Endothelial cell of umbilical vein (primary cell): Measurements from ENCODE around the gene SPATA3. TPM values are rescaled to one million over a fixed set of nuclear protein-coding genes. Genes with fewer than 3 reads are reported as not detected.

Source experiments
- BruUV-seq: library from RNA; stranded (reverse); fragments of 400-500 nt; replicated peaks from 2 replicates; lab custom pipeline; 2021; lab: Mats Ljungman, UMichigan
- CTCF ChIA-PET: fragments of 300-600, 350-600 bp; sonication (Branson Sonifier 250); formaldehyde crosslinking; loops from one replicate; lab custom pipeline; 2021; ENCODE audit warnings: antibody characterized with exemption, inconsistent platforms; lab: Charles Lee
- POLR2A ChIA-PET: fragments of 300-600, 350-600 bp; sonication (Branson Sonifier 250); formaldehyde crosslinking; loops from one replicate; lab custom pipeline; 2021; ENCODE audit warnings: antibody characterized with exemption, inconsistent platforms; lab: Charles Lee
- DNase-seq: peaks from one replicate; pipeline ENCODE4 v3.0.0-alpha.2; 2011; ENCODE audit warnings: low read depth, low spot score
- FAIRE-seq: peaks from 2 replicates; lab custom pipeline; 2011; peaks lifted over from hg19 to GRCh38; lab: Jason Lieb, UNC
- H2AFZ ChIP-seq: 2 replicates; pipeline ENCODE4 v1.6.0; 2012; ENCODE audit warnings: low read depth, low read length, control low read depth, inconsistent platforms
- H3K27ac ChIP-seq: 2 replicates; pipeline ENCODE4 v1.5.1; 2011; ENCODE audit warnings: low read depth, mild to moderate bottlenecking, control low read depth, low read length, moderate library complexity; ENCODE audit not compliant: insufficient read depth
- H3K27me3 ChIP-seq, 2 experiments: 2 replicates each; pipeline versions ENCODE4 v1.6.0 to v1.6.1; 2011; ENCODE audit warnings: low read length in 2 of 2, mixed read lengths in 1 of 2; ENCODE audit not compliant: control insufficient read depth in 2 of 2, insufficient read depth in 2 of 2
- H3K36me3 ChIP-seq, 2 experiments: 2 replicates in 1 of 2; 3 replicates in 1 of 2; pipeline ENCODE4 v1.5.1; 2011; ENCODE audit warnings: low read length in 2 of 2, mild to moderate bottlenecking in 1 of 2, moderate library complexity in 1 of 2; ENCODE audit not compliant: control insufficient read depth in 2 of 2, insufficient read depth in 2 of 2; ENCODE audit errors: extremely low read depth in 1 of 2
- H3K4me1 ChIP-seq: 3 replicates; pipeline ENCODE4 v1.5.1; 2011; ENCODE audit warnings: mild to moderate bottlenecking, low read length; ENCODE audit not compliant: control insufficient read depth, insufficient read depth; ENCODE audit errors: extremely low read depth
- H3K4me2 ChIP-seq: 2 replicates; pipeline ENCODE4 v1.6.1; 2011; ENCODE audit warnings: low read length, control low read depth, mixed read lengths; ENCODE audit not compliant: insufficient read depth
- H3K4me3 ChIP-seq, 3 experiments: fragments of 200-600 bp in 1 of 3; sonication (generic), shearing (Covaris generic) in 1 of 3; replicated peaks in 1 of 3; 2 replicates each; pipeline ENCODE4 v1.5.1; 2011 to 2016; ENCODE audit warnings: control low read depth in 3 of 3, low read length in 3 of 3, mild to moderate bottlenecking in 2 of 3, inconsistent platforms in 1 of 3, low read depth in 1 of 3, moderate library complexity in 1 of 3; ENCODE audit not compliant: insufficient read depth in 1 of 3
- H3K79me2 ChIP-seq: 2 replicates; pipeline ENCODE4 v1.6.0; 2012; ENCODE audit warnings: low read length, inconsistent platforms; ENCODE audit not compliant: control insufficient read depth, insufficient read depth
- H3K9ac ChIP-seq: replicated peaks from 2 replicates; pipeline ENCODE3; 2011; ENCODE audit warnings: low read length, control low read depth; ENCODE audit not compliant: insufficient read depth; ENCODE audit errors: extremely low read depth
- H3K9me1 ChIP-seq: replicated peaks from 3 replicates; pipeline ENCODE4 v1.6.0; 2011; ENCODE audit warnings: mild to moderate bottlenecking, low read length; ENCODE audit not compliant: control insufficient read depth, insufficient read depth; ENCODE audit errors: extremely low read depth
- H3K9me3 ChIP-seq: replicated peaks from 2 replicates; pipeline ENCODE4 v1.5.1; 2012; ENCODE audit warnings: low read length, inconsistent platforms; ENCODE audit not compliant: control insufficient read depth, insufficient read depth
- H4K20me1 ChIP-seq: replicated peaks from 2 replicates; pipeline ENCODE3; 2011; ENCODE audit warnings: mild to moderate bottlenecking, low read length; ENCODE audit not compliant: control insufficient read depth, insufficient read depth; ENCODE audit errors: extremely low read depth
- EZH2 ChIP-seq: IDR thresholded peaks from 2 replicates; pipeline ENCODE4 v1.6.1; 2012; ENCODE audit warnings: borderline replicate concordance, low read depth, mild to moderate bottlenecking, moderate library complexity, low read length, inconsistent platforms; ENCODE audit not compliant: severe bottlenecking
- FOS ChIP-seq: IDR thresholded peaks from 2 replicates; pipeline ENCODE4 v1.6.1; 2011; ENCODE audit warnings: mild to moderate bottlenecking, low read length, moderate library complexity, borderline replicate concordance; ENCODE audit not compliant: insufficient read depth
- GATA2 ChIP-seq: IDR thresholded peaks from 2 replicates; pipeline ENCODE4 v1.7.0; 2011; ENCODE audit warnings: low read depth, mild to moderate bottlenecking, moderate library complexity, mixed read lengths, low read length; ENCODE audit not compliant: insufficient read length, insufficient read depth
- JUN ChIP-seq: IDR thresholded peaks from 2 replicates; pipeline ENCODE4 v1.6.1; 2011; ENCODE audit warnings: borderline replicate concordance, low read depth; ENCODE audit not compliant: insufficient read length, insufficient read depth
- MYC ChIP-seq: IDR thresholded peaks from one replicate; pipeline ENCODE4 v1.6.1; 2011; ENCODE audit warnings: mild to moderate bottlenecking, low read depth, low read length
- POLR2A ChIP-seq: IDR thresholded peaks from 2 replicates; pipeline ENCODE4 v1.6.1; 2012; ENCODE audit warnings: low read depth, mild to moderate bottlenecking, control low read depth, low read length
- POLR2AphosphoS5 ChIP-seq: IDR thresholded peaks from 2 replicates; pipeline ENCODE4 v1.6.1; 2012; ENCODE audit warnings: low read depth, mild to moderate bottlenecking, control low read depth, low read length, moderate library complexity; ENCODE audit not compliant: insufficient read depth
- dilution Hi-C: fragments of 300-500 bp; cut with MboI; formaldehyde crosslinking; loops from one replicate; pipeline ENCODE4 v1.15.0; 2019; ENCODE audit warnings: low sequenced_read_pairs; ENCODE audit not compliant: extremely low pct_ligation_motif_present
- intact Hi-C: fragments of 100-400 bp; cut with micrococcal nuclease; formaldehyde crosslinking; loops from one replicate; pipeline ENCODE4 v1.10.0; 2022
- polyA plus RNA-seq, 4 experiments: library from polyadenylated mRNA; depleted of rRNA in 3 of 4; stranded (reverse) in 3 of 4; unstranded in 1 of 4; fragments of >200 nt; gene quantifications; 2 replicates each; pipeline versions ENCODE4 v1.2.1 to v1.2.3, GENCODE V29; 2011 to 2012; ENCODE audit warnings: missing spikeins in 1 of 4
- total RNA-seq: library from RNA; stranded (reverse); gene quantifications from 2 replicates; pipeline ENCODE4 v1.2.3, GENCODE V29; 2021
- TF ChIP-seq, protein P1 (sequence below), 2 donors: IDR thresholded peaks; 1 replicate in 1 of 2; 2 replicates in 1 of 2; pipeline ENCODE4 v1.5.1; 2011; ENCODE audit warnings: low read length in 2 of 2, mild to moderate bottlenecking in 2 of 2, moderate library complexity in 2 of 2, control low read depth in 1 of 2, inconsistent platforms in 1 of 2, low read depth in 1 of 2; ENCODE audit not compliant: insufficient read depth in 1 of 2; ENCODE audit errors: extremely low read depth in 1 of 2
- TF ChIP-seq, protein P2 (sequence below): IDR thresholded peaks from 2 replicates; pipeline ENCODE4 v1.6.1; 2011; ENCODE audit not compliant: insufficient read depth, insufficient read length

The SPATA3 gene
- total and polyA plus RNA-seq, 2 donors (not counting 3 experiments of a cell fraction or from before 2014, with no cell fraction given), result not detected

DNA sequence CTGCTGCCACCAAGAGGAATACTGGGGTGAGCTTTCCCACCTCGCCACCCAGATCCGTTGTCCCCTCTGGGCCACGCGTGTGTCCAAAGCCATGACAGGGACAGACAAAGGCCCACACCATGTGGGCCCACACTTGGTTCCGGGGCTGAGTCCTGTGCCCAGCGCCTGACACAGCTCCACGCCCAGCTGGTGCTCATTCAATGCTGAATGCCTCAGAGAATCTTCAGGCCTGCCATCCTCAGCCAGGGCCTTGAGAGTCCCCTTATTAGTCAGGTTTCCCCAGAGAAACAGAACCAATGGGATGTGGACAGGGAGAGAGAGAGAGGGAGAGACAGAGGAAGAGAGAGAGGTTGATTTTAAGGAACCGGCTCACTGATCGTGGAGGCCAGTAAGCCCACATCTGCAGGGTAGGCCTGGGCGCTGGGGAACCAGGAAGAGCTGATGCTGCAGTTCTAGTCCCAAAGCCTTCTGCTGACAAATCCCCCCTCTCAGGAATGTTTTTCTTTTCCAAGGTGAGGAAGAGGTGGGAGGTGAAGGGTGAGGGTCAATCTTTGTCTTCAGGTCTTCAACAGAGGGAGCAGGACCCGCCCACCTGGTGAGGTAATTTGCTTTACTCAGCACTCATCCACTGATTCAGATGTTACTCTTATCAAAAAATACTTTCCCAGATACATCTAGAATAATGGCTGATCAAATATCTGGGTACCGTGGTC lies 10.2 kb upstream of the SPATA3 start:
- Histone ChIP-seq H3K27ac (no peak overlapping the region), H3K4me3 (no peak overlapping the region), H3K9me3 (no peaks in the 10 kb centered on the region), H3K9me1 (no peaks in the 10 kb centered on the region), H2AFZ (no peak overlapping the region), H3K79me2 (no peaks in the 10 kb centered on the region), H3K4me1 (peaks cover 4% of the 10 kb centered on the region), H3K36me3 (no peaks in the 10 kb centered on the region), H3K4me2 (no peak overlapping the region), H3K9ac (no peak overlapping the region), H4K20me1 (no peaks in the 10 kb centered on the region), H3K27me3 (peaks cover 2 to 11% of the 10 kb centered on the region in 2 experiments)
- no TSS peak for BruUV-seq
- dilution Hi-C loops (no loop called here), intact Hi-C loops (no loop called here)
- POLR2A ChIA-PET, result no interaction called here
- FAIRE-seq (no peak), DNase-seq (no peak)
- CTCF ChIA-PET, result interaction anchor here (0.8 to 9.4 kb wide), 6 partner anchors 68 to 160 kb away, joined by 3 to 287 read pairs (median 33); no protein-coding TSS in a partner anchor
- TF ChIP-seq EZH2, result no peak
- no peak for TF ChIP-seq POLR2AphosphoS5
- TF ChIP-seq JUN, result no peak
- TF ChIP-seq, protein P1, sequence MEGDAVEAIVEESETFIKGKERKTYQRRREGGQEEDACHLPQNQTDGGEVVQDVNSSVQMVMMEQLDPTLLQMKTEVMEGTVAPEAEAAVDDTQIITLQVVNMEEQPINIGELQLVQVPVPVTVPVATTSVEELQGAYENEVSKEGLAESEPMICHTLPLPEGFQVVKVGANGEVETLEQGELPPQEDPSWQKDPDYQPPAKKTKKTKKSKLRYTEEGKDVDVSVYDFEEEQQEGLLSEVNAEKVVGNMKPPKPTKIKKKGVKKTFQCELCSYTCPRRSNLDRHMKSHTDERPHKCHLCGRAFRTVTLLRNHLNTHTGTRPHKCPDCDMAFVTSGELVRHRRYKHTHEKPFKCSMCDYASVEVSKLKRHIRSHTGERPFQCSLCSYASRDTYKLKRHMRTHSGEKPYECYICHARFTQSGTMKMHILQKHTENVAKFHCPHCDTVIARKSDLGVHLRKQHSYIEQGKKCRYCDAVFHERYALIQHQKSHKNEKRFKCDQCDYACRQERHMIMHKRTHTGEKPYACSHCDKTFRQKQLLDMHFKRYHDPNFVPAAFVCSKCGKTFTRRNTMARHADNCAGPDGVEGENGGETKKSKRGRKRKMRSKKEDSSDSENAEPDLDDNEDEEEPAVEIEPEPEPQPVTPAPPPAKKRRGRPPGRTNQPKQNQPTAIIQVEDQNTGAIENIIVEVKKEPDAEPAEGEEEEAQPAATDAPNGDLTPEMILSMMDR (IDR thresholded peaks at IDR 0.05; ENCODE audit: extremely low read depth in 1 of 2, insufficient read depth in 1 of 2, low read depth in 1 of 2, low read length in 2 of 2), result no peak
- TF ChIP-seq, protein P2, sequence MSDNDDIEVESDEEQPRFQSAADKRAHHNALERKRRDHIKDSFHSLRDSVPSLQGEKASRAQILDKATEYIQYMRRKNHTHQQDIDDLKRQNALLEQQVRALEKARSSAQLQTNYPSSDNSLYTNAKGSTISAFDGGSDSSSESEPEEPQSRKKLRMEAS, result no peak
- TF ChIP-seq FOS, result no peak
- TF ChIP-seq GATA2, result no peak
- no peak for TF ChIP-seq MYC
- TF ChIP-seq POLR2A, result no peak
